ENCODE data around the gene TTC7B.

The TTC7B gene

DNA sequence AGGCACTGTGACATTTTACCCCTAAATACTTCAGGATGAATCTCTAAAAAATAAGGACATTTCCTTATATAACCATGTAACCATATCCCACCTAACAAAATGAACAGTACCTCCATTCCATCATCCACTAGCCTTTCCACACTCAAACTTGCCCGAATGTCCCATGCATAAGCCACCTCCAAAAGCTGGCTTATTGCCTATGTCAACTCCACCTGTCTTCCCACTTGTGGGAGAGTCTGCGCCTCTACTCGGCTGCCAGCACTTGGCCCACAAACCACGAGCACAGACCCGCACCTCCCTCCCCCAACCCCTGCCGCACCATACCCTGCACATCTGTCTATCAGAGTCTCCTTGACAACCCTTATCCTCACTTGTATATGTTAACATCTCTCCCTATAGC lies 253.6 kb downstream of the TTC7B start:
- DNase-seq = no peak
- no peaks in the 10 kb centered on the region for H3K27me3 ChIP-seq
- H3K4me1 ChIP-seq = no peaks in the 10 kb centered on the region
- no peaks in the 10 kb centered on the region for H3K36me3 ChIP-seq
- TF ChIP-seq, protein P1, sequence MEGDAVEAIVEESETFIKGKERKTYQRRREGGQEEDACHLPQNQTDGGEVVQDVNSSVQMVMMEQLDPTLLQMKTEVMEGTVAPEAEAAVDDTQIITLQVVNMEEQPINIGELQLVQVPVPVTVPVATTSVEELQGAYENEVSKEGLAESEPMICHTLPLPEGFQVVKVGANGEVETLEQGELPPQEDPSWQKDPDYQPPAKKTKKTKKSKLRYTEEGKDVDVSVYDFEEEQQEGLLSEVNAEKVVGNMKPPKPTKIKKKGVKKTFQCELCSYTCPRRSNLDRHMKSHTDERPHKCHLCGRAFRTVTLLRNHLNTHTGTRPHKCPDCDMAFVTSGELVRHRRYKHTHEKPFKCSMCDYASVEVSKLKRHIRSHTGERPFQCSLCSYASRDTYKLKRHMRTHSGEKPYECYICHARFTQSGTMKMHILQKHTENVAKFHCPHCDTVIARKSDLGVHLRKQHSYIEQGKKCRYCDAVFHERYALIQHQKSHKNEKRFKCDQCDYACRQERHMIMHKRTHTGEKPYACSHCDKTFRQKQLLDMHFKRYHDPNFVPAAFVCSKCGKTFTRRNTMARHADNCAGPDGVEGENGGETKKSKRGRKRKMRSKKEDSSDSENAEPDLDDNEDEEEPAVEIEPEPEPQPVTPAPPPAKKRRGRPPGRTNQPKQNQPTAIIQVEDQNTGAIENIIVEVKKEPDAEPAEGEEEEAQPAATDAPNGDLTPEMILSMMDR (IDR thresholded peaks at IDR 0.05; ENCODE audit: low read depth, low read length) = no peak
- H3K9me3 ChIP-seq = no peaks in the 10 kb centered on the region
- H3K4me3 ChIP-seq (ENCODE audit: low read depth, low read length) = no peak overlapping the region

DNA sequence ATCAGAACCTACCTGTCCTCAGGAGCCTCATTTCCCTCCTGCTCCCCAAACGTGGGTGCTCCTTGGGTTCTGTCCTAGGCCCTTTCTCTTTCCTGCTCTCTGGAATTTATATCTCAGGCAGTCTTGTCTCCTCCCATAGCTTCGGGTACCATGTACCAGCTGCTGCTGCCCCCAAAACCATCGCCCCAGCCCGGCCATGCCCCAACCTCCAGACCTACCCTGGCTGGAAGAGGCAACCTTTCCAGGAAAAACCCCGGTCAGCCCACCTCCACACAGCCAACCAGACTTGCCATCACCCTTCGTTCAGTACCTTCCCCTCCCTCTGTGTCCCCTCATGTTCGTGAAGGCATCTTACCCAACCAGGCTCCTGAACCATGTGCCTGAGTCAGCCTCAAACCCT lies 254.3 kb downstream of the TTC7B start:
- no peak for DNase-seq
- H3K4me3 ChIP-seq (ENCODE audit: low read depth, low read length) = no peak overlapping the region
- no peaks in the 10 kb centered on the region for H3K9me3 ChIP-seq
- no peaks in the 10 kb centered on the region for H3K27me3 ChIP-seq
- 0 out of 2 replicates have a peak, but pooled peaks cover under 1% of the 10 kb centered on the region for H3K4me1 ChIP-seq
- TF ChIP-seq, protein P1 (IDR thresholded peaks at IDR 0.05; ENCODE audit: low read depth, low read length) = no peak
- H3K36me3 ChIP-seq = no peaks in the 10 kb centered on the region

DNA sequence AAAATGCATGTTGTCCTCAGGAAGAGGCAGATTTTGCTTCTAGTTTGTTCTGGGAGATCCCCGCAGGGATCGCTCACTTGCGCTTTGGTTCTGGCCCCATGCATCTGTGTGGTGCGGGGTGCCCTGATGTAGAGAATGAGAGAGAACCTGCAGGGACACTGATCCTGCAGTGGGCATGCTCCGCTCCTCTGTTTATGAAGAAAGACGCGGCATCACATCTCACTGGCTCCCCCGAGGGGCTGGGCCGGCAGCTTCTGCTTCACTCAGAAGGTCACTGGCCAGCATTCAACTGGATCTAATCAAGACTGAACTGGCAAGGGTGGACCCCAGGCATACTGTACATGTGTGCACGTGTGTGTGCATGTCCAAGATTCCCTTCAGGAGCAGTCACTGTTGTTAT lies 255.2 kb downstream of the TTC7B start:
- Histone ChIP-seq H3K9me3 (no peaks in the 10 kb centered on the region), H3K36me3 (no peaks in the 10 kb centered on the region), H3K27me3 (no peaks in the 10 kb centered on the region), H3K4me3 (ENCODE audit: low read depth, low read length) (no peak overlapping the region), H3K4me1 (peaks cover 10% of the 10 kb centered on the region)
- TF ChIP-seq, protein P1 (IDR thresholded peaks at IDR 0.05; ENCODE audit: low read depth, low read length) = no peak
- DNase-seq = no peak

DNA sequence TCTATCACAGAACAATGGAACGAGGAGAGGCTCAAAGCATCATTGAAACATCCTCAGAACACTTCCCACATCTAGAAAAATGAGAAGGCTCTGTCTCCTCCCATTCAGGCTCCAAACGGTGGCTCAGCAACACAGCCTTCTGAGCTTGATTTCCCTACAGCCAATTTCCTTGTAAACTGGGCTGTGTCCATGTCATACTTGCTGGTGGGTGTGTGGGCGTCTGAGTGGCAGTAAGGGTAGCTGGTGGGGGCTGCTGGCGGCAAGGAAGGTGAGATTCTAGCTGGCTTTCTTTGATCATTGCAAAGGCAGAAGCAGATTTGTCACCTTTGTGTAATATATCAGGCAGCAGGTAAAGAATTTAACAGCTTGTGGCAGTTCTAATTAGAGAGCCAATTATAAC lies 255.7 kb downstream of the TTC7B start:
- Histone ChIP-seq H3K9me3 (no peaks in the 10 kb centered on the region), H3K4me3 (ENCODE audit: low read depth, low read length) (no peak overlapping the region), H3K36me3 (no peaks in the 10 kb centered on the region), H3K4me1 (peaks cover 14% of the 10 kb centered on the region), H3K27me3 (no peaks in the 10 kb centered on the region)
- TF ChIP-seq, protein P1 (IDR thresholded peaks at IDR 0.05; ENCODE audit: low read depth, low read length) = no peak
- no peak for DNase-seq

DNA sequence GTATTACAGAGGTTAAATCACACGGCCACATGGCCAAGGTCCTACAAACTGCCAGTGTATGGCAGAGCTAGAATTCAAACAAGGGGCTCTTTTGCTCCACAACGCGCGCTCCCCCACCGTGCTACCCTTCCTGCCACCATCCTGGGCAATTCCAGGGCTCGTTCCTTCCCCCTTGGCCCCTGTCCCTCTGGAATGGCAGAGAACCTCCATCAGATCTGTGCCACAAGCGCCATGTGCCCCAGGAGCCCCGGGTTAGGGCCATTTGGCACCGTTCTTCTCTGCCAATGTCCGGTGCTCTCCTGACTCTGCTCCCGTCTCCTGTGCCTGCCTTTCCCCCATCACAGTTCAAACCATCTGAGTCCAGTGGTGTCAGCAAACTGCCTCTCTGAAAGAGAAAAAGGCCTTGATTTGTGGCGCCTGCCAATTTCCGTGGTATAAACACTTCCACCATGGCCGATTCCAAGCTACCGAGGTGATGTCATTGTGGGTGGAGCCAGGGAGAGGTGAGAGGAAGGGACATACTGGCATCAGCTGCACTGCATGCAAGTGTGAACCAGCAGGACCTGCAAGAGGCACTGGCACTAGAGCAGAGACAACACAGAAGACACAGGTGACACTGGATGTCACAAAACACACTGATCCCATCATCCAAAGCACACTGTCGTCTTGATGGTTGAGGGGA lies 256.3 kb downstream of the TTC7B start:
- Histone ChIP-seq H3K36me3 (no peaks in the 10 kb centered on the region), H3K4me1 (peaks cover 15% of the 10 kb centered on the region), H3K27me3 (no peaks in the 10 kb centered on the region), H3K9me3 (no peaks in the 10 kb centered on the region), H3K4me3 (ENCODE audit: low read depth, low read length) (no peak overlapping the region)
- DNase-seq = no peak
- TF ChIP-seq, protein P1 (IDR thresholded peaks at IDR 0.05; ENCODE audit: low read depth, low read length) = no peak

DNA sequence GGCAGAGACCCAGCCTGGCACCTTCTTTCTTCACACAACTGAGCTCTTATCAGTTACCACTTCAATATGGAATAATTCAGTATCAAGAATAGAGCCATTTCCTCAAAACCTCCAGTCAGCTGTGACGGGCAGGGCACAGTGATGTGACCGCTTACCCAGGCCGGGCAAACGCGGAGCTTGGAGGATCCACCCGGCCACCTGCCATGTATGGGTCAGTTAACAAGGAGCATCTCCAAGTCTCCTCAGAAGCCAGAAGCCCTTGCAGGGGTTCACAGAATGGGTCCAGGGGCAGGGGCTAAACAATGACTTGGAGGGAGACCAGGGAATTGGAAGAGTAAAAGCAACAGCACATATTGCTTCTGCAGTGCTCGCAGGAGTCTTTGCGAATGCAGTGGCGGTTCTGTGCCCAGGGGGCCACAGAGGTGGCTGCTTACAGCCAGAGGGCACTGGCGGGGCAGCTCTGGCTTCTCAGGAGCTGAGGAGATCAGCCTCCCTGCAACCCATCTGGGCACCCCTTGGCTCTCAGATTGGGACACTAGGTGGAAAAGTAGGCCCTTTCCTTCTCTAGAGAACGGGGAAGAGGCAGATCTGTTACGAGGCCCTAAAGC lies 257.1 kb downstream of the TTC7B start:
- H3K27me3 ChIP-seq = no peaks in the 10 kb centered on the region
- no peaks in the 10 kb centered on the region for H3K36me3 ChIP-seq
- DNase-seq = no peak
- peaks cover 15% of the 10 kb centered on the region for H3K4me1 ChIP-seq
- no peaks in the 10 kb centered on the region for H3K9me3 ChIP-seq
- TF ChIP-seq, protein P1 (IDR thresholded peaks at IDR 0.05; ENCODE audit: low read depth, low read length) = no peak
- H3K4me3 ChIP-seq (ENCODE audit: low read depth, low read length) = no peak overlapping the region

All from BE2C (cell line).